Stimulated activated CD4-positive, alpha-beta T cell treated with anti-CD3 and anti-CD28 coated beads, Interleukin-12 subunit alpha, Interleukin-12 subunit beta, amount 100 ng/mL, for 24 hours (primary cell): ENCODE data around the gene SLC39A11.
"Not testable (repeated sequence)": the region's sequence is repeated elsewhere in the genome, so short reads cannot be mapped to it uniquely, and the experiment has no call there.

ENCODE experiments used
- DNase-seq, 2 experiments: peaks; one replicate each; pipeline ENCODE4 v3.0.0-alpha.2; 2020; ENCODE audit warnings: low read depth in 2 of 2

Gene SLC39A11

GRCh38 chr17:72717276-72717675, 375.2 kb downstream of the SLC39A11 start:
- no peak for DNase-seq

DNA sequence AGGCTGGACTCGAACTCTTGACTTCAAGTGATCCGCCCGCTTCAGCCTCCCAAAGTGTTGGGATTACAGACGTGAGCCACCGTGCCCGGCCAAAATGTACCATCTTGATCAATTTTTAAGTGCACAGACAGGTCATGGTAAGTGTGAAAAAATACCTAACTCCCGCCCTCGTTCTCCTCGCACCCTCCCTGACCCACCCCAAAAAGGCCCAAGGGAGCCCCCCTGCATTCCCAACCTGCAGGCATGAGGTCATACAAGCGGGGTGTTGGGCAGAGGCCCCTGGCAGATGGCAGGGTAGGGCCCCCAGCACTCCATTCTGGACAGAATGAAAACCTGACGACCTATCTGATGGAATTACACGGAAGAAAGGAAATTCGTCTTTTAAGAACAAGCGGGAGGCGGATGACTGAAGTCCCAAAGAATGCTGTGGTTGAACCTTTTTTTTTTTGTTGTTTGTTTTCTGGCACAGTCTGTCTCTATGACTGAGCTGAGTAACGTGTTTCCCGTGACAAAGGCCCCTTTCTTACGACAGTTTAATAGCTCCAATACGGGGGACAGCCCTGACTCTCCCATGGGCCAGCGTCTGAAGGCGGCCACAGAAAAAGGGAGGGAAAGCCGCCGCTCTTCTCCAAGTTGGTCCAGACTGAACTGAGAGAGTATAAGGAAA, 376.4 kb downstream of the SLC39A11 start:
- DNase-seq: no peak

DNA sequence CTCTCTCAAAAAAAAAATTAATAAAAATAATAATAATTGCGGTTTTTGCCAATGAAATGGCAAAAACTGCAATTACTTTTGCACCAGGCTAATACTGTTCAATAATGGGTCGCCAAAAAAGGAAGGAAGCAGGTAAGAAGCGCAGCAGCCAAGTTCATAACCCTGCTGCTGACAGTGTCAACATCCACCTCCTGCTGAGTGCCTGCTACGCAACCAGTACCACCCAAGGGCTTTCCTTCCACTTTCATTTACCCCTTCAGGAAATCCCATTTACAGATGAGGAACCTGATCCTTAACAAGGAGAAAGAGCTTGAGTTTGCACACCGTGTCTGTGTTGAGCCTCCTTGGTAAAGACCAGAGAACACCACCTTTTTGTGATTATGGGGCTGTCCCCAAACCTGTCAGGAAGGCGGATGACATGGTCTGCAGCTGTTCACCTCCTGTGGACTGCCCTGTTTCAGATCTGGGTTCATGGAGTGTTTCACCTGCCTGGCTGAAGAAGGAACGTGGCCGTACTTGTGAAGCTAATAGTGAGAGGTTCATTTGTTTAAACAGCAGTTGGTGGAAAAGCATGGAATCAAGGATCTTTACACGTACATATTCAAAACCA, 378.0 kb downstream of the SLC39A11 start:
- DNase-seq: no peak

GRCh38 chr17:72713701-72714100, 378.8 kb downstream of the SLC39A11 start:
- no peak for DNase-seq

DNA sequence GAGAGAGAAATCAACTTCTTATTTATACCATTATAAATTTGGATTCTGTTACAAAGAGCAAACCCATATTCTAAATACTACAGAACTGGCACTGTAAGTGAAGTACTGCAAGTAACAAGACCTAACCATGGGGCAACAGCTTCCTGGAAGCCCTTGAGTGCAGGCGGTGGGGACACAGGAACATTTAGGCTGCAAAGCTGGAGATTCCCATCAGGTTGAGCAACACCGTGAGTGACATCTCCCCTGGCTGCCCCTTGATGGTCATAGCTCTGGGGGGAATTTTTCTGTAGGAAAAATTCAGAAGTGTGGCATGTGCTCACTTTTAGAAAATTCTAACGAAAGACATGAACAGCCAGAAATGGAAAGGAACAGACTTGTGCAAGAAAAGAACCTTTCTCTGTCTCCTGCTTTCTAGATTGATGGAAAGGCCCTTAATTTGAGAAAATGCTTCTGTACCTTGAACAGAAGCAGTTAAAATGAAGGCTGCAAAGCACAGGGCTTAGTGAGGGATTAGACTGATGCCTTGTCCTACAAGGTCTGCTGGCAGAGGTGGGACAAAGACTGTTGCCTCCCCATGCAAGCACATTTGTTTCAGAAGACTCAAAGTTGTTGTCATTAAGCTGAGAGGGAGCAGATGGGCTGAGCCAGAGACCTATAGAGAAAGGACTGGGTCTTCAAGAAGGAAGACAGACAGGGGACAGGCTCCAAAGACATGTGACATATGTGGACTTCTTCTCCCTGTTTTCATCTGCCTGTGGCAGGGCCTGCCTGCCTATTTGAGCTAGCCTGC, 380.8 kb downstream of the SLC39A11 start:
- DNase-seq: no peak

DNA sequence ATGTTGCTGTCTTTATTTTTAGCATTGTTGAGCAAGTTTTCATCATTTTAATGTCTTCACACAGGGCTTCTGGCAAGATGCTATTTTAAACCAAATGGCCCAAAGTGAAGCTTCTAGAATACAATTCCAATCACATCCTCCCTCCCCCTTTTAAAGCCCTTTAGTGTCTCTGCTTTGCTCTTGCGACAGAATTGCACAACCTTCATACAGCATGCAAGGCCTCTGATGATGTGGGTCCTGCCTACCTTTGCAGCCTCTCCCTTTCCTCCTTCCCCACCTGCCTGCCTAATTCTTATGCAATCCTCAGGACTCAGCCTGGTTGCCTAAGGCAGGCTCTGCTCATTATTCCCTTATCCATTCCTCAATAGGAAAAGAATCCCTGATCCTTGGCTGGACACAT, 381.7 kb downstream of the SLC39A11 start:
- no peak for DNase-seq

- DNase-seq: no peak
Measured at GRCh38 chr17:72710202-72710601, 382.3 kb downstream of the SLC39A11 start.

DNA sequence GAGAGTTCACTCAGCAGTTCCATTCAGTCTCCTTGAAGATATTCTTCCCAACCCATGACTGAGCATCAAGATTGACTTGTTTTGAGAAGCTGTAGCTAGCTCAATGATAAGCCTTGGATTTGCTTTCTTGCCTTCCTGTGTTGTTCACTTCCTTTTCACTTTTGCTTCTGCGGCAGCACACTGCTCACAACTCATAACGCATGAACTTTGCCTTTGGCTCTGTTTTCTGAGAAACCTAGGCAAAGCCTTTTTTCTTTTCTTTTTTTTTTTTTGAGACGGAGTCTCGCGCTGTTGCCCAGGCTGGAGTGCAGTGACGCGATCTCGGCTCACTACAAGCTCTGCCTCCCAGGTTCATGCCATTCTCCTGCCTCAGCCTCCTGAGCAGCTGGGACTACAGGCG, 383.8 kb downstream of the SLC39A11 start:
- DNase-seq: not testable (repeated sequence)

DNA sequence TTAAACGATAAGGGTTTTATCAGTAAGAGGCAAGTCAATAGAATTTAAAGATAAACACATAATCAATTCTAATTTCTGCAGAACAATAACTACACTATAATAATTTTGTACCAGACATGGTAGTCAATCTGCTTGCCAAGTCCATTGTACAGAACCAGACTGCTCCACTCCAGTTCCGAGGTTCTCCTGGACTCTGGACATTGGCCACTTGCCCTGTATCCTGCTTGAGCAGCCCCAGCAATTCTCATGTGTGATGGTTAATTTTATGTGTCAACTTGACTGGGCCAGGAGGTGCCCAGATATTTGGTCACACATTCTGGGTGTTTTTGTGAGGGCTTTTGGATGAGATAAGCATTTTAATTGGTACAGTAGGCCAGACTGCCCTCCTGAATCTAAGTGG, 384.6 kb downstream of the SLC39A11 start:
- no peak for DNase-seq

- no peak for DNase-seq
Measured at GRCh38 chr17:72706396-72706981, 386.0 kb downstream of the SLC39A11 start.

DNA sequence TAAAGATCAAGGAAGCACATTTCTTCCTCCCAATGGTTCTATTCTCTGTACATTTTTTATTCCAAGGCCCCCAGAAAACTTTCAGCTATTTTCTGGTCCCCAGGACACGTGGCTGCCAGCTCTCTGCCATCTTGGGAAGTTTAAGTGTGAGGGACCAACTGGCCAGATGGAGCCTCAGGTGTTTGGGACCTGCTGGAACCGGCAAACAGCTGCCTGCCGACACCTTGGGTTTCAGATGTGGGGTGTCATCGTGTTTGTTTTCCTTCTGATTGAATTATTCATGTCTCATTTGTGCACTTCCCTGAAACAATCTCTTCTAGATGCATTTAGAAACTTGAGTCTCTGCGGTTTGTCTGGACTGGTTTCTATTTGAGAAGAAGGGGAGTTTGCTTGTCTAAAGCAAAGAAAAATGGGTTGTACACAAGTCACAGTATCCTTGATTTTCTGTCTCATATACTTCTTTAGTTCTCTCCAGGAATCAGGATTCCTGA, 386.5 kb downstream of the SLC39A11 start:
- DNase-seq: no peak

- DNase-seq: no peak
Measured at GRCh38 chr17:72702998-72703397, 389.5 kb downstream of the SLC39A11 start.

- DNase-seq: no peak
Measured at GRCh38 chr17:72702136-72702735, 390.3 kb downstream of the SLC39A11 start.

- DNase-seq: no peak
Measured at GRCh38 chr17:72700226-72700625, 392.3 kb downstream of the SLC39A11 start.

DNA sequence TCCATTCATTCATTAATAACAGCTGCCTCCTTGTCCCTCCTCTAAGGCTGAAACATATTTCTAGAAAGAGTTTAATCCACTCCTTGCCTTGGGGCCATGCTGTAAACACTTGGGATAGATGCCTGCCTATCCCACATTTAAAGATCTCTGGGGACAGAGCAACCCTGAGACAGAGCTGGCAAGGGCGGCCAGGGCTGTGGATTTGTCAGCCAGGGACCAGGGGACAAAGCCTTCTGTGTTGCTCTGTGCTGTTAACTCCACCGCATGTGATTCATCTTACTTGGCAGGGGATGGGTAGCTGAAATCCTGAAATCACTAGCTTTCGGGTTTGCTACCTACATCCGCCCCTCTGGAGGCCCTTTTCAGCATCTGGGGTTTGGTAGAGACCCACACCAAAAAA, 392.9 kb downstream of the SLC39A11 start:
- DNase-seq: no peak

GRCh38 chr17:72697602-72698146, 394.8 kb downstream of the SLC39A11 start:
- no peak for DNase-seq

- DNase-seq: no peak
Measured at GRCh38 chr17:72696721-72697120, 395.8 kb downstream of the SLC39A11 start.

- no peak for DNase-seq
Measured at GRCh38 chr17:72696156-72696555, 396.3 kb downstream of the SLC39A11 start.

GRCh38 chr17:72693956-72694355, 398.5 kb downstream of the SLC39A11 start:
- no peak for DNase-seq

DNA sequence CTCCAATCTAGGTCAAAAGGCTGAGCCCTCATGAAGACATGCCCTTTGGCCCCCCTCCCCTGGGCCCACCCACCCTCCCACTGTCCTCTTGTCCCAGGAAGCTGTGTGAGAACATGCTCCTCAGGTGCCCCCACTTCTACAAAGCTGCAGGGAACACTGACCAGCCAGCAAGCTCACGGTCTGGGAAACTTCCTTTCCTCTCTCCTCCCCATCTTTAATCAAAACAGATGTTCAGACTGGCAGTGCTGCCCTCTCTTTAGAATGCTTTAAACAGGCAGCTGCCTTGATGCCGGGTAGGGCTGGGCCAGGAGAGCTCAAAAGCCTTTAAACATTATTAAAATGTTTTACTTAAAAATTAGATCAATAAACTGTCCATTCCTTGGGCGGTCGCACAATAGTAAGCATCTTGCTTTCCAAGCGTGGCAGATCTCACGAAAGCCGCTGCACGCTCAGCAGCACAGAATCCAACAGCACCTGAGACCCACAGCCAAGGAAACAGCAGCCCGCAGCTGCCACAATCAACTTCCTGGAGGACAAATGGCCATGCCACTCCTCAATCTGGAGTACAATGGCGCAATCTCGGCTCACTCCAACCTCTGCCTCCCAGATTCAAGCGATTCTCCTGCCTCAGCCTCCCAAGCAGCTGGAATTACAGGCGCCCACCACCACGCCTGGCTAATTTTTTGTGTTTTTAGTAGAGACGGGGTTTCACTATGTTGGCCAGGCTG, 399.2 kb downstream of the SLC39A11 start:
- DNase-seq: no peak

DNA sequence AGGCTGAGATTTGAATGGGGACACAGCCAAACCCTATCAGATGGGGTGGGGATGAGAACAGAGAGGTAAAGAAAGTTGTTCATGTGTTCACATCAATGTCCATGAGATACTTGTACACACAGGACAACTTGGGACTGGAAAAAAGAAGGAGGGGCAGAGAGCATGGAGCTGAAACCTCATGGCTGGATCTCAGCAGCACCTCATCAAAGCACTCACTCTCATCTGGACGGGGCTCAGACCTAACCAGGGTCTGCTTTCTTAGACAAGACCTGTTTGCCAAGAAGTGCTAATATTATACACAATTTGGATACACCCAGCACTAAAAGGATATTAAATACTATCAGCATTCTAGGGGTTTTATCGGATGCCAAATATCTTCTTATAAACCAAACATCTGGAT, 399.8 kb downstream of the SLC39A11 start:
- no peak for DNase-seq
